Body of pancreas (tissue), 4 donors: ENCODE results near the gene LIN7A.

Experiments used
- CTCF ChIP-seq, 7 experiments: fragments of 450-650 bp in 4 of 7; fragments of 200-600 bp in 3 of 7; sonication (generic) in 3 of 7; IDR thresholded peaks; one replicate each; pipeline ENCODE4 v1.5.1; 2016 to 2019; ENCODE audit warnings: antibody characterized with exemption in 7 of 7
- POLR2A ChIP-seq, 3 donors: fragments of 450-650 bp; IDR thresholded peaks; one replicate each; pipeline ENCODE4 v1.6.1; 2016; ENCODE audit warnings: antibody characterized with exemption in 3 of 3, mild to moderate bottlenecking in 2 of 3

GRCh38 chr12:80825506-80825905 lies 112.2 kb downstream of the LIN7A start:
- no peak for TF ChIP-seq CTCF (IDR thresholded peaks at IDR 0.05)
- TF ChIP-seq POLR2A (IDR thresholded peaks at IDR 0.05), result no peak
